Measurements from ENCODE around the gene CXorf49. TPM values are rescaled to one million over a fixed set of nuclear protein-coding genes. Genes with fewer than 3 reads are reported as not detected.
"Not testable (repeated sequence)": the region's sequence is repeated elsewhere in the genome, so short reads cannot be mapped to it uniquely, and the experiment has no call there.

CXorf49 gene
- total RNA-seq, 2 donors from 2014 or later, result not detected

DNA sequence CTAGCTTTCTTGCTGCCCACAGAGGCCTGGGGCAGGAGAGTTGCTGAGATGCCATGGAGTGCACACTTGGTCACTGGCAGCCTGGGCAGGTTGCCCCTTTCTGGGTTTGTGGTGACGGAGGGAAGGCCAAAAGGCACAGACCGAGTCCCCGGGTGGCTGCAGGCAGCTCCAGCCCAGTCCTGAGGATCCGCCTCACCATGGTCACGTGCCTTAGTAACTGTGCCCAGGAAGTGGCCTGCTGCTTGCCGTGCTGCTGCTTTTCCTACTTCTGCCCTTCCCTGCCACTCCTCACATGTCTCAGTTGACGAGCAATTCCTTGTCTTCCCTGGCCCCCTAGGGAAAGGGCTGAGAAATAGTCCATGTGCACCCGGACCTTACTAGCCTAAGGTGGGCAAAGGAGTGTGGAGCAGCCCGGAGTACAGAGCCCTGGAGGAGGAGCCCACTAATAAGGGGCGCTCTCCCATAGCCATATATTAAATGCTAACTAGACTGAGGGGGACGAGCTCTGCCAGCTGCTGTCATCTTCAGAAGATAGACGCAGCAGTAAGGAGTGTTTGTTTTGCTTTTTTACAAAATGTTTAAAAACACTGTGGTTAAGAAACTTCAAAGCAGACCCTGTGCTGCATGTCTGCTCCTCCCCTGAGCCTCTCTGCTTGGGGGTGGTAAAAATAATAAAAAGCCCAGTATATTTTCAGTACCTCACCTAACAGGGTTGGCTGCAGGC, 19.6 kb downstream of the CXorf49 start:
- not testable (repeated sequence) for H3K4me1 ChIP-seq (ENCODE audit: control insufficient read depth in 1 of 2, low read depth in 2 of 2); H3K27ac ChIP-seq; H3K36me3 ChIP-seq; H3K27me3 ChIP-seq (replicated peaks; ENCODE audit: insufficient read depth); DNase-seq (ENCODE audit: low spot score); ATAC-seq (ENCODE audit: insufficient number of reproducible peaks, low FRiP score, low read depth); H3K9me3 ChIP-seq; H3K4me3 ChIP-seq

DNA sequence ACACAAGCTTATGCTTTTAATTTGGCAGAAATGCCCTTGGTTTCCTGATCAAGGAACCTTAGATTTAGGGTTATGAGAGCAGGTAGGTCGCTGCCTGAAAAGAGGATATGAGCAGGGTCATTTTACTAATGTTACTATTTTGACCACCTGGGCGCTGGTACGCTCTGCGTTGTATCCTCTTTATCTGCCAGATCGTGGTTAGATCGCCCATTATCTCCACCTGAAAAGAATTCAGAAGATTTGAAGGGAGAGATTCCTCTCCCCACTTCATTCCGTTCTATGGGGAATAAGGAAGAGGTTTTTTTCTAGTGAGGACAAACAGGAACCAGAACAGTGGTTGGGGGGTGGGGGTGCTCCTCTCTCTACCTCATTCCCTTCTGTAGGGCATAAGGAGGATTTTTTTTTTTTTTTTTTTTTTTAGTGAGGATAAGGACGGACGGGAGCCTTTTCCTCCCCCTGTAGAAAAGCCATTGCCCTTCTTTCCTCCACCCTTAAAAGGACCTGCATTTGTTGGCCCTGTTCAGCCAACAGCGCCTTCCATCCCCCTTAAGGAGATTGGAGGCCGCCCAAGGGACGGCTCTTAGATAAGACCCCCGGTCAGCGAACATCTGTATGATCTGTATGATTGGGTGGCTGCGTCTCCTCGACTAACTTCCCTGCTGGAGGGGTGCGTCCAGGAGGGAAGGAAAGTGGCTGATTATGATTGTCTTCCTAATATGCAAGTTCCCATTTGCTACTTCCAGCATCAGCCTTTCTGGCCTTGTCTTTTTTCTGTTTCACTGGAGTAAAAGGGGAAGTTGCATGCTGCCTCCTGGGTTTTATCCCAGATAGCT, 20.4 kb downstream of the CXorf49 start:
- H3K9me3 ChIP-seq; H3K27ac ChIP-seq; H3K4me1 ChIP-seq (ENCODE audit: control insufficient read depth in 1 of 2, low read depth in 2 of 2); H3K4me3 ChIP-seq; H3K36me3 ChIP-seq; DNase-seq (ENCODE audit: low spot score); H3K27me3 ChIP-seq (replicated peaks; ENCODE audit: insufficient read depth); ATAC-seq (ENCODE audit: insufficient number of reproducible peaks, low FRiP score, low read depth): not testable (repeated sequence)

DNA sequence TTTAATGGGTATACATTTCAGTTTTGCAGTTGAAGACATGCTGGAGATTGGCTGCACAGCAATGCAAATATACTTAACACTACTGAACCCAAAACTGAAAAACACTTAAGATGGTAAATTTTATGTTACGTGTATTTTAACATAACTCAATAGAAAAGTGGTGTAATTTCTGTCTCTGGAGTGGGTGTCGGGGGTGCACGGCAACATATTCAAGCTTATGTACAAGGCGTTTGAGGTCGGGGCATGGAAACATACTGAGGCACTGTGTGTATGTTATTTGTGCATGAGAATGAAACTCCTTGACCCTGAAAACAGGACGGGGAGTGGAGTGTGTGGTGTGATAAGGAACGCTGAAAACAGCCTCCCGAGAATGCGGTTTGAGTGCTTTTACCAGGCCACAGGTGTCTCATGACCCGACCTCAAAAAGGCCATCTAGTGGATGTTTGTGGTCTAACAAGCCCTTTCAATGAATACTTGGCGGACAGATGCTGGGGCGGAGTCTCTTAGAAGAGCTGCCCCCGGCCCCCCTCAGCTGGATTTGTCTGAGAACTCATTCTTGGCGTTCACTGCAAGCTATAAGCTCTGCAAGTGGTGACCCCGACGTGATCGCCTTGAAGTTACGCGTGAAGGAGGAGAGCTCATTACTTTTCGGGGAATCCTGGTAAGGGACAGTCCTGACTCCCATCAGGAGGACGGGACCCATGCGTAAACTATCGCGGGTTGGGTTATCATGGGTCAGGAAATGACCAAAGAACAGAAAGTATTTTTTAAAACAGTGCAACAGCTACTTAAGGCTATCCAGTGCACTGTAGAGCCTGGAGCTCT, 21.2 kb downstream of the CXorf49 start:
- not testable (repeated sequence) for H3K4me1 ChIP-seq (ENCODE audit: control insufficient read depth in 1 of 2, low read depth in 2 of 2); H3K4me3 ChIP-seq; H3K27ac ChIP-seq; H3K36me3 ChIP-seq; ATAC-seq (ENCODE audit: insufficient number of reproducible peaks, low FRiP score, low read depth); H3K9me3 ChIP-seq; DNase-seq (ENCODE audit: low spot score); H3K27me3 ChIP-seq (replicated peaks; ENCODE audit: insufficient read depth)

DNA sequence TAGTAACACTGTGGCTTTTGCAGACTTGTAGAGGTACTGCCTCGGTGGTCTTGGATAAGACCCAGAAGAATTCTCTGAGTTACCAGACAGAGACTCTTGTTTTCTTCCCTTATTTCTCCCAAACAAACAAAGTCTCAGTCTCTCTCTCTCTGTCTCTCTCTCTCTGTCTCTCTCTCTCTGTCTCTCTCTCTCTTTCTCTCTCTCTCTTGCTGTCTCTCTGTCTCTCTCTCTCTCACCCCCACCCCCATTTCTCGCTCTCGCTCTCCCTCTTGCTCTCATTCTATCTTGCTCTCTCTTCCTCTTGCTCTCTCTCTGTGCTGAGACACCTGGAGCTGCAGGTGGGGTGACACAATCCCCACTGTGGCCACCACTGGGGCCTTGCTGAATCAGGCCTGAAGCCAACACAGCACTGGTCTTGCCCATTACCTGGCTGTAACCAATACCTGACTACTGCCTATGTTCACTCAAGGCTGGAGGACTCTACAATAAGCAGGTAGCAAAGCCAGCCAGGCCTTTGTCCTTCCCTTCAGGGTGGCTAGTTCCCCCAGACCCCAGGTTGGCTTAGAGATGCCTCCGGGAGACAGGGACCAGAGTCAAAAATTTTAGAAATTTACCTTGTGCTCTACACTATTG, 38.4 kb downstream of the CXorf49 start:
- H3K36me3 ChIP-seq, result no peaks in the 10 kb centered on the region
- no peak overlapping the region for H3K4me3 ChIP-seq
- H3K9me3 ChIP-seq, result no peaks in the 10 kb centered on the region
- no peaks in the 10 kb centered on the region for H3K27me3 ChIP-seq (replicated peaks; ENCODE audit: insufficient read depth)
- DNase-seq (ENCODE audit: low spot score) (no peak), ATAC-seq (ENCODE audit: insufficient number of reproducible peaks, low FRiP score, low read depth) (no peak)
- no peaks in the 10 kb centered on the region for H3K4me1 ChIP-seq (ENCODE audit: control insufficient read depth in 1 of 2, low read depth in 2 of 2)
- TF ChIP-seq, protein P1, sequence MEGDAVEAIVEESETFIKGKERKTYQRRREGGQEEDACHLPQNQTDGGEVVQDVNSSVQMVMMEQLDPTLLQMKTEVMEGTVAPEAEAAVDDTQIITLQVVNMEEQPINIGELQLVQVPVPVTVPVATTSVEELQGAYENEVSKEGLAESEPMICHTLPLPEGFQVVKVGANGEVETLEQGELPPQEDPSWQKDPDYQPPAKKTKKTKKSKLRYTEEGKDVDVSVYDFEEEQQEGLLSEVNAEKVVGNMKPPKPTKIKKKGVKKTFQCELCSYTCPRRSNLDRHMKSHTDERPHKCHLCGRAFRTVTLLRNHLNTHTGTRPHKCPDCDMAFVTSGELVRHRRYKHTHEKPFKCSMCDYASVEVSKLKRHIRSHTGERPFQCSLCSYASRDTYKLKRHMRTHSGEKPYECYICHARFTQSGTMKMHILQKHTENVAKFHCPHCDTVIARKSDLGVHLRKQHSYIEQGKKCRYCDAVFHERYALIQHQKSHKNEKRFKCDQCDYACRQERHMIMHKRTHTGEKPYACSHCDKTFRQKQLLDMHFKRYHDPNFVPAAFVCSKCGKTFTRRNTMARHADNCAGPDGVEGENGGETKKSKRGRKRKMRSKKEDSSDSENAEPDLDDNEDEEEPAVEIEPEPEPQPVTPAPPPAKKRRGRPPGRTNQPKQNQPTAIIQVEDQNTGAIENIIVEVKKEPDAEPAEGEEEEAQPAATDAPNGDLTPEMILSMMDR (IDR thresholded peaks at IDR 0.05), result no peak
- H3K27ac ChIP-seq, result no peak overlapping the region

DNA sequence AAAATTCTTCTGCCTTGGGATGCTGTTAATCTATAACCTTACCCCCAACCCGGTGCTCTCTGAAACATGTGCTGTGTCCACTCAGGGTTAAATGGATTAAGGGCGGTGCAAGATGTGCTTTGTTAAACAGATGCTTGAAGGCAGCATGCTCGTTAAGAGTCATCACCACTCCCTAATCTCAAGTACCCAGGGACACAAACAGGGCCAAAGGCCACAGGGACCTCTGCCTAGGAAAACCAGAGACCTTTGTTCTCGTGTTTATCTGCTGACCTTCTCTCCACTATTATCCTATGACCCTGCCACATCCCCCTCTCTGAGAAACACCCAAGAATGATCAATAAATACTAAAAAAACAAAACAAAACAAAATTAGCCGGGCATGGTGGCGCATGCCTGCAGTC, 40.9 kb downstream of the CXorf49 start:
- H3K4me3 ChIP-seq; ATAC-seq (ENCODE audit: insufficient number of reproducible peaks, low FRiP score, low read depth); H3K27ac ChIP-seq; H3K36me3 ChIP-seq; H3K9me3 ChIP-seq; DNase-seq (ENCODE audit: low spot score); H3K4me1 ChIP-seq (ENCODE audit: control insufficient read depth in 1 of 2, low read depth in 2 of 2); H3K27me3 ChIP-seq (replicated peaks; ENCODE audit: insufficient read depth): not testable (repeated sequence)

DNA sequence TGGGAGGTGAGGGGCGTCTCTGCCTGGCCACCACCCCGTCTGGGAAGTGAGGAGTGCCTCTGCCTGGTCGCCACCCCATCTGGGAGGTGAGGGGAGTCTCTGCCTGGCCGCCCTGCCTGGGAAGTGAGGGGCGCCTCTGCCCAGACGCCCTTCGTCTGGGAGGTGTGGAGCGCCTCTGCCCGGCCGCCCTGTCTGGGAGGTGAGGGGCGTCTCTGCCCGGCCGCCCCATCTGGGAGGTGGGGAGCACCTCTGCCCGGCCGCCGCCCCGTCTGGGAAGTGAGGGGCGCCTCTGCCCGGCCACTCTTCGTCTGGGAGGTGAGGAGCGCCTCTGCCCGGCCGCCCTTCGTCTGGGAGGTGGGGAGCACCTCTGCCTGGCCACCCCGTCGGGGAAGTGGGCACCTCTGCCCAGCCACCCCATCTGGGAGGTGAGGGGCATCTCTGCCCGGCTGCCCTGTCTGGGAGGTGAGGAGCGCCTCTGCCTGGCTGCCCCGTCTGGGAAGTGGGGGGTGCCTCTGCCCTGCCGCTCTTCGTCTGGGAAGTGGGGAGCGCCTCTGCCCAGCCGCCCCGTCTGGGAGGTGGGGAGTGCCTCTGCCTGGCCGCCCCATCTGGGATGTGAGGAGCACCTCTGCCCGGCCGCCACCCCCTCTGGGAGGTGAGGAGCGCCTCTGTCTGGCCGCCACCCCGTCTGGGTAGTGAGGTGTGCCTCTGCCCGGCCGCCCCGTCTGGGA, 41.9 kb downstream of the CXorf49 start:
- not testable (repeated sequence) for H3K36me3 ChIP-seq; DNase-seq (ENCODE audit: low spot score)

DNA sequence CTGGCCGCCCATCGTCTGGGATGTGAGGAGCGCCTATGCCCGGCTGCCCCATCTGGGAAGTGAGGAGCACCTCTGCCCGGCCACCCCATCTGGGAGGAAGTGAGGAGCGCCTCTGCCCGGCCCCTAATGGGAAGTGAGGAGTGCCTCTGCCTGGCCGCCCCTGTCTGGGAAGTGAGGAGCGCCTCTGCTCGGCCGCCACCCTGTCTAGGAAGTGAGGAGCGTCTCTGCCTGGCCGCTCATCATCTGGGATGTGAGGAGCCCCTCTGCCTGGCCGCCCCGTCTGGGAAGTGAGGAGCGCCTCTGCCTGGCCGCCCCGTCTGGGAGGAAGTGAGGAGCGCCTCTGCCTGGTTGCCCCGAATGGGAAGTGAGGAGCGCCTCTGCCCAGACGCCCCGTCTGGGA, 42.4 kb downstream of the CXorf49 start:
- not testable (repeated sequence) for H3K4me3 ChIP-seq; H3K27me3 ChIP-seq (replicated peaks; ENCODE audit: insufficient read depth); H3K27ac ChIP-seq; DNase-seq (ENCODE audit: low spot score); ATAC-seq (ENCODE audit: insufficient number of reproducible peaks, low FRiP score, low read depth); H3K36me3 ChIP-seq; H3K4me1 ChIP-seq (ENCODE audit: control insufficient read depth in 1 of 2, low read depth in 2 of 2); H3K9me3 ChIP-seq

More for the DNA sequence above, 41.9 kb downstream of the CXorf49 start:
- H3K4me3 ChIP-seq; H3K4me1 ChIP-seq (ENCODE audit: control insufficient read depth in 1 of 2, low read depth in 2 of 2); H3K27ac ChIP-seq; ATAC-seq (ENCODE audit: insufficient number of reproducible peaks, low FRiP score, low read depth); H3K9me3 ChIP-seq; H3K27me3 ChIP-seq (replicated peaks; ENCODE audit: insufficient read depth): not testable (repeated sequence)
